GM12878 (cell line): Measurements from ENCODE around the gene CPS1. TPM values are rescaled to one million over a fixed set of nuclear protein-coding genes. Genes with fewer than 3 reads are reported as not detected.

Experiments
- ATAC-seq: fragments of 200-7000 bp; cut with Tn5 transposase; 3 replicates; pipeline ENCODE4 v1.9.1; 2020; ENCODE audit warnings: mild to moderate bottlenecking, moderate library complexity
- BruUV-seq: library from RNA; stranded (reverse); fragments of 400-500 nt; replicated peaks from 2 replicates; lab custom pipeline; 2021; lab: Mats Ljungman, UMichigan
- CTCF ChIA-PET: fragments of 300-600 bp; sonication (Branson Sonifier 250); formaldehyde crosslinking; extraction: SDS; loops from one replicate; lab custom pipeline; 2021; ENCODE audit warnings: inconsistent platforms; lab: Yijun Ruan, JAX
- POLR2A ChIA-PET: fragments of 350-600 bp; formaldehyde crosslinking; extraction: SDS; loops from one replicate; lab custom pipeline; 2021; ENCODE audit warnings: inconsistent platforms; lab: Charles Lee
- RAD21 ChIA-PET: fragments of 300-600 bp; sonication (Branson Sonifier 250); formaldehyde crosslinking; loops from one replicate; lab custom pipeline; 2023; ENCODE audit warnings: antibody characterized with exemption; ENCODE audit not compliant: unreplicated experiment; lab: Charles Lee
- SMC1A ChIA-PET: fragments of 300-600 bp; sonication (Branson Sonifier 250); formaldehyde crosslinking; loops from one replicate; lab custom pipeline; 2023; ENCODE audit not compliant: unreplicated experiment, uncharacterized antibody; lab: Charles Lee
- DNase-seq: peaks from one replicate; pipeline ENCODE4 v3.0.0-alpha.2; 2011; ENCODE audit warnings: low read depth, low spot score
- FAIRE-seq: peaks from 3 replicates; lab custom pipeline; 2011; peaks lifted over from hg19 to GRCh38; lab: Jason Lieb, UNC
- H2AFZ ChIP-seq: 2 replicates; pipeline ENCODE4 v1.6.0; 2011; ENCODE audit warnings: low read depth, low read length, control low read depth; ENCODE audit not compliant: control insufficient read depth
- H3K27ac ChIP-seq: 2 replicates; pipeline ENCODE4 v1.5.1; 2011; ENCODE audit warnings: control low read depth; ENCODE audit not compliant: control insufficient read depth, insufficient read depth
- H3K27me3 ChIP-seq, 2 experiments: replicated peaks in 1 of 2; 2 replicates each; pipeline versions ENCODE4 v1.6.0 to v1.6.1; 2011; ENCODE audit warnings: low read length in 1 of 2; ENCODE audit not compliant: control insufficient read depth in 2 of 2, insufficient read depth in 2 of 2
- H3K36me3 ChIP-seq, 2 experiments: 2 replicates each; pipeline ENCODE4 v1.5.1; 2011; ENCODE audit warnings: low read length in 1 of 2; ENCODE audit not compliant: control insufficient read depth in 2 of 2, insufficient read depth in 2 of 2
- H3K4me1 ChIP-seq: 2 replicates; pipeline ENCODE4 v1.6.1; 2011; ENCODE audit warnings: mild to moderate bottlenecking, low read length, moderate library complexity, mixed read lengths; ENCODE audit not compliant: control insufficient read depth, insufficient read depth
- H3K4me2 ChIP-seq: 2 replicates; pipeline ENCODE4 v1.6.0; 2011; ENCODE audit warnings: control low read depth; ENCODE audit not compliant: control insufficient read depth, insufficient read depth
- H3K4me3 ChIP-seq: fragments of 200-600 bp; sonication (generic); 2 replicates; pipeline ENCODE4 v1.5.1; 2016
- H3K79me2 ChIP-seq: 2 replicates; pipeline ENCODE4 v1.6.0; 2011; ENCODE audit warnings: low read length; ENCODE audit not compliant: control insufficient read depth, insufficient read depth
- H3K9ac ChIP-seq: 2 replicates; pipeline ENCODE4 v1.8.0; 2011; ENCODE audit warnings: low read length, control low read depth, mixed read lengths; ENCODE audit not compliant: control insufficient read depth, insufficient read depth
- H3K9me3 ChIP-seq: replicated peaks from 3 replicates; pipeline ENCODE4 v1.5.1; 2011; ENCODE audit warnings: mild to moderate bottlenecking, low read length; ENCODE audit not compliant: control insufficient read depth, insufficient read depth
- H4K20me1 ChIP-seq: 2 replicates; pipeline ENCODE4 v1.6.0; 2011; ENCODE audit not compliant: control insufficient read depth, insufficient read depth
- BMI1 ChIP-seq: fragments of 450-650 bp; IDR thresholded peaks from 2 replicates; pipeline ENCODE4 v1.6.1; 2016; ENCODE audit warnings: mild to moderate bottlenecking, moderate library complexity, borderline replicate concordance
- GABPA ChIP-seq: IDR thresholded peaks from 2 replicates; pipeline ENCODE4 v1.6.1; 2014; ENCODE audit warnings: antibody characterized with exemption, low read depth, mild to moderate bottlenecking, inconsistent platforms
- NR2C1 ChIP-seq: fragments of 450-650 bp; IDR thresholded peaks from 2 replicates; pipeline ENCODE4 v1.6.1; 2017; ENCODE audit warnings: antibody characterized with exemption, mild to moderate bottlenecking, moderate library complexity
- PML ChIP-seq: IDR thresholded peaks from 2 replicates; pipeline ENCODE4 v1.6.1; 2012; ENCODE audit warnings: low read length, inconsistent platforms
- ZBED1 ChIP-seq: IDR thresholded peaks from 2 replicates; pipeline ENCODE4 v1.6.1; 2016; ENCODE audit warnings: borderline replicate concordance
- WGBS: methylation state at CpG from one replicate; pipeline ENCODE4 v1.1.6; 2016; ENCODE audit warnings: low lambda C conversion rate; ENCODE audit not compliant: insufficient replicate concordance, insufficient coverage; ENCODE audit errors: missing lambda C conversion rate; 5-methylcytosine and 5-hydroxymethylcytosine counted together
- in situ Hi-C: fragments of 300-500 bp; cut with MboI; formaldehyde crosslinking; loops from 9 replicates; pipeline ENCODE4 v1.14.3; 2018; ENCODE audit warnings: mixed read lengths
- intact Hi-C: fragments of 100-400 bp; cut with micrococcal nuclease; formaldehyde crosslinking; loops from one replicate; pipeline ENCODE4 v1.14.2; 2022; ENCODE audit not compliant: unreplicated experiment
- polyA plus RNA-seq, 11 experiments: library from polyadenylated mRNA; depleted of rRNA in 4 of 11; unstranded in 6 of 11; stranded (reverse) in 5 of 11; fragments of >200 nt; fragmentation: Nextera tagmentation in 4 of 11; fragmentation: Illumina TruSeq in 1 of 11; extraction: Ambion mirVana in 4 of 11; extraction: Trizol in 1 of 11; gene quantifications; 1 replicate in 1 of 11; 2 replicates in 10 of 11; pipeline versions ENCODE4 v1.2.1 to v1.2.3, GENCODE V29; 2011 to 2016; ENCODE audit warnings: inconsistent platforms in 2 of 11, missing spikeins in 2 of 11, low read depth in 1 of 11
- total RNA-seq, 4 experiments: library from RNA; depleted of rRNA in 3 of 4; stranded (reverse); fragments of >200 nt in 3 of 4; fragmentation: Illumina TruSeq in 1 of 4; extraction: Trizol in 1 of 4; gene quantifications; 2 replicates each; pipeline versions ENCODE4 v1.2.1 to v1.2.3, GENCODE V29; 2013 to 2021
- TF ChIP-seq, protein P1 (sequence below): IDR thresholded peaks from 2 replicates; pipeline ENCODE4 v1.6.1; 2012; ENCODE audit warnings: mild to moderate bottlenecking, low read depth, low read length
- TF ChIP-seq, protein P2 (sequence below): fragments of 450-650 bp; IDR thresholded peaks from 2 replicates; pipeline ENCODE4 v1.6.1; 2018; ENCODE audit warnings: mild to moderate bottlenecking, low read depth, moderate library complexity; ENCODE audit not compliant: partially characterized antibody
- TF ChIP-seq, protein P3 (sequence below): fragments of 450-650 bp; IDR thresholded peaks from 2 replicates; pipeline ENCODE4 v1.6.1; 2017; ENCODE audit warnings: low read depth, mild to moderate bottlenecking, moderate library complexity
- TF ChIP-seq, protein P4 (sequence below): IDR thresholded peaks from 2 replicates; pipeline ENCODE4 v1.6.1; 2011; ENCODE audit warnings: borderline replicate concordance, low read depth, mild to moderate bottlenecking, moderate library complexity, mixed read lengths, low read length; ENCODE audit not compliant: insufficient read depth; ENCODE audit errors: extremely low read length
- TF ChIP-seq, protein P5 (sequence below): fragments of 450-650 bp; IDR thresholded peaks from 2 replicates; pipeline ENCODE4 v1.6.1; 2017; ENCODE audit warnings: antibody characterized with exemption, mild to moderate bottlenecking, moderate library complexity

Gene CPS1
- total and polyA plus RNA-seq, 10 of the 15 experiments (the other 5 are each of a cell fraction or from before 2014, with no cell fraction given), result 0.20 to 4.6 (median 0.55) TPM

DNA sequence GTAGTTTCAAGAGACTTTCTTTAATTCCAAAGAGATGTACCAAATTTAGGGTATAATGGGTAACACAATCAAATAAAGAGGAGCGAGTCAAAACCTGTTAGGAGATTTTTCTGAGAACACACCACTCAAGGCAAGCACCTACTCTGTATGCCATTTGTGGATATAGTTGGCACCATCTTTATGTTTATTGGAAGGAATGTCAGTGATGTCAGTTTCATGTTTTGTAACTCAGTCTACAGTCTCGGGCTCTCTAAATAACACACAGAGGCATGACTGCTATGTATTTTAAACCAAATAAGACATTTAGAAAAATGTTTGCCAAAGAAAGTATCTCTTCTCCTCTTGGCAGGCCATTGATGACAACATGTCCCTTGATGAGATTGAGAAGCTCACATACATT is 59.7 kb downstream of the CPS1 start (continued):
- TF ChIP-seq, protein P1, sequence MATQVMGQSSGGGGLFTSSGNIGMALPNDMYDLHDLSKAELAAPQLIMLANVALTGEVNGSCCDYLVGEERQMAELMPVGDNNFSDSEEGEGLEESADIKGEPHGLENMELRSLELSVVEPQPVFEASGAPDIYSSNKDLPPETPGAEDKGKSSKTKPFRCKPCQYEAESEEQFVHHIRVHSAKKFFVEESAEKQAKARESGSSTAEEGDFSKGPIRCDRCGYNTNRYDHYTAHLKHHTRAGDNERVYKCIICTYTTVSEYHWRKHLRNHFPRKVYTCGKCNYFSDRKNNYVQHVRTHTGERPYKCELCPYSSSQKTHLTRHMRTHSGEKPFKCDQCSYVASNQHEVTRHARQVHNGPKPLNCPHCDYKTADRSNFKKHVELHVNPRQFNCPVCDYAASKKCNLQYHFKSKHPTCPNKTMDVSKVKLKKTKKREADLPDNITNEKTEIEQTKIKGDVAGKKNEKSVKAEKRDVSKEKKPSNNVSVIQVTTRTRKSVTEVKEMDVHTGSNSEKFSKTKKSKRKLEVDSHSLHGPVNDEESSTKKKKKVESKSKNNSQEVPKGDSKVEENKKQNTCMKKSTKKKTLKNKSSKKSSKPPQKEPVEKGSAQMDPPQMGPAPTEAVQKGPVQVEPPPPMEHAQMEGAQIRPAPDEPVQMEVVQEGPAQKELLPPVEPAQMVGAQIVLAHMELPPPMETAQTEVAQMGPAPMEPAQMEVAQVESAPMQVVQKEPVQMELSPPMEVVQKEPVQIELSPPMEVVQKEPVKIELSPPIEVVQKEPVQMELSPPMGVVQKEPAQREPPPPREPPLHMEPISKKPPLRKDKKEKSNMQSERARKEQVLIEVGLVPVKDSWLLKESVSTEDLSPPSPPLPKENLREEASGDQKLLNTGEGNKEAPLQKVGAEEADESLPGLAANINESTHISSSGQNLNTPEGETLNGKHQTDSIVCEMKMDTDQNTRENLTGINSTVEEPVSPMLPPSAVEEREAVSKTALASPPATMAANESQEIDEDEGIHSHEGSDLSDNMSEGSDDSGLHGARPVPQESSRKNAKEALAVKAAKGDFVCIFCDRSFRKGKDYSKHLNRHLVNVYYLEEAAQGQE, result no peak

DNA sequence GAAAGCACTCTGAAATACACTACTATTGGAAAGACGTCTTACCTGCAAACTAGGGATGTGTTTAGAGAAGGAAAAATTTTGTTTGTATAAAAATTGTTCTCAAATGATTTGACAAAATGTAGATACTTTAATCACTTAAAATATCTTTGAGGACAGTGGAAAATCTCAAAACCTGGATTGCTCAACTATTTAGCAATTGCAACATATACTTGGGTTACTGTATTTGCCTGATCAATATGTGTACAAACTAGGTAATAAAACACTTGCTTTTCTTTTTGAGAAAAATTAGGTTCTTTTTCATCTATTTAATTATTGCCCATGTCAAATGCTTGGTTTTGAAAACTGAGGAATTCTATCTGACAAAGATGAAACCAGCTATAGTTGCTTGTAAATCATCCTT is 60.9 kb downstream of the CPS1 start:
- RAD21 ChIA-PET, result no interaction called here
- in situ Hi-C loops (no loop called here), intact Hi-C loops (loop anchor here (1.0 to 10.0 kb wide), 4 partner anchors 173 to 541 kb away; no protein-coding TSS in a partner anchor)
- H2AFZ ChIP-seq, result no peak overlapping the region
- H3K4me2 ChIP-seq, result no peak overlapping the region
- H4K20me1 ChIP-seq, result no peaks in the 10 kb centered on the region
- CTCF ChIA-PET, result interaction anchor here (0.7 to 3.0 kb wide), 7 partner anchors 10 to 541 kb away, joined by 3 to 17 read pairs (median 7); no protein-coding TSS in a partner anchor
- H3K4me3 ChIP-seq, result no peak overlapping the region
- no peak overlapping the region for H3K9ac ChIP-seq
- POLR2A ChIA-PET, result no interaction called here
- no peak for FAIRE-seq
- BruUV-seq, result no TSS peak
- H3K4me1 ChIP-seq, result no peaks in the 10 kb centered on the region
- no peaks in the 10 kb centered on the region for H3K36me3 ChIP-seq
- no peak overlapping the region for H3K27ac ChIP-seq
- no peaks in the 10 kb centered on the region for H3K9me3 ChIP-seq
- H3K27me3 ChIP-seq, result no peaks in the 10 kb centered on the region
- DNase-seq, result no peak
- ATAC-seq, result no peak
- H3K79me2 ChIP-seq, result no peaks in the 10 kb centered on the region
- 50% methylated on average over 1 of the region's 1 CpG for WGBS
- SMC1A ChIA-PET, result interaction anchor here (1.3 to 3.0 kb wide), 3 partner anchors 14 to 418 kb away, joined by 3 to 9 read pairs (median 5); no protein-coding TSS in a partner anchor
- TF ChIP-seq, protein P2, sequence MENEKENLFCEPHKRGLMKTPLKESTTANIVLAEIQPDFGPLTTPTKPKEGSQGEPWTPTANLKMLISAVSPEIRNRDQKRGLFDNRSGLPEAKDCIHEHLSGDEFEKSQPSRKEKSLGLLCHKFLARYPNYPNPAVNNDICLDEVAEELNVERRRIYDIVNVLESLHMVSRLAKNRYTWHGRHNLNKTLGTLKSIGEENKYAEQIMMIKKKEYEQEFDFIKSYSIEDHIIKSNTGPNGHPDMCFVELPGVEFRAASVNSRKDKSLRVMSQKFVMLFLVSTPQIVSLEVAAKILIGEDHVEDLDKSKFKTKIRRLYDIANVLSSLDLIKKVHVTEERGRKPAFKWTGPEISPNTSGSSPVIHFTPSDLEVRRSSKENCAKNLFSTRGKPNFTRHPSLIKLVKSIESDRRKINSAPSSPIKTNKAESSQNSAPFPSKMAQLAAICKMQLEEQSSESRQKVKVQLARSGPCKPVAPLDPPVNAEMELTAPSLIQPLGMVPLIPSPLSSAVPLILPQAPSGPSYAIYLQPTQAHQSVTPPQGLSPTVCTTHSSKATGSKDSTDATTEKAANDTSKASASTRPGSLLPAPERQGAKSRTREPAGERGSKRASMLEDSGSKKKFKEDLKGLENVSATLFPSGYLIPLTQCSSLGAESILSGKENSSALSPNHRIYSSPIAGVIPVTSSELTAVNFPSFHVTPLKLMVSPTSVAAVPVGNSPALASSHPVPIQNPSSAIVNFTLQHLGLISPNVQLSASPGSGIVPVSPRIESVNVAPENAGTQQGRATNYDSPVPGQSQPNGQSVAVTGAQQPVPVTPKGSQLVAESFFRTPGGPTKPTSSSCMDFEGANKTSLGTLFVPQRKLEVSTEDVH, result no peak
- TF ChIP-seq, protein P3, sequence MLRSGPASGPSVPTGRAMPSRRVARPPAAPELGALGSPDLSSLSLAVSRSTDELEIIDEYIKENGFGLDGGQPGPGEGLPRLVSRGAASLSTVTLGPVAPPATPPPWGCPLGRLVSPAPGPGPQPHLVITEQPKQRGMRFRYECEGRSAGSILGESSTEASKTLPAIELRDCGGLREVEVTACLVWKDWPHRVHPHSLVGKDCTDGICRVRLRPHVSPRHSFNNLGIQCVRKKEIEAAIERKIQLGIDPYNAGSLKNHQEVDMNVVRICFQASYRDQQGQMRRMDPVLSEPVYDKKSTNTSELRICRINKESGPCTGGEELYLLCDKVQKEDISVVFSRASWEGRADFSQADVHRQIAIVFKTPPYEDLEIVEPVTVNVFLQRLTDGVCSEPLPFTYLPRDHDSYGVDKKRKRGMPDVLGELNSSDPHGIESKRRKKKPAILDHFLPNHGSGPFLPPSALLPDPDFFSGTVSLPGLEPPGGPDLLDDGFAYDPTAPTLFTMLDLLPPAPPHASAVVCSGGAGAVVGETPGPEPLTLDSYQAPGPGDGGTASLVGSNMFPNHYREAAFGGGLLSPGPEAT, result no peak
- TF ChIP-seq, protein P4, sequence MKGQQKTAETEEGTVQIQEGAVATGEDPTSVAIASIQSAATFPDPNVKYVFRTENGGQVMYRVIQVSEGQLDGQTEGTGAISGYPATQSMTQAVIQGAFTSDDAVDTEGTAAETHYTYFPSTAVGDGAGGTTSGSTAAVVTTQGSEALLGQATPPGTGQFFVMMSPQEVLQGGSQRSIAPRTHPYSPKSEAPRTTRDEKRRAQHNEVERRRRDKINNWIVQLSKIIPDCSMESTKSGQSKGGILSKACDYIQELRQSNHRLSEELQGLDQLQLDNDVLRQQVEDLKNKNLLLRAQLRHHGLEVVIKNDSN, result no peak
- TF ChIP-seq NR2C1 (no peak), BMI1 (no peak), PML (no peak), ZBED1 (no peak), GABPA (no peak)
- TF ChIP-seq, protein P5, sequence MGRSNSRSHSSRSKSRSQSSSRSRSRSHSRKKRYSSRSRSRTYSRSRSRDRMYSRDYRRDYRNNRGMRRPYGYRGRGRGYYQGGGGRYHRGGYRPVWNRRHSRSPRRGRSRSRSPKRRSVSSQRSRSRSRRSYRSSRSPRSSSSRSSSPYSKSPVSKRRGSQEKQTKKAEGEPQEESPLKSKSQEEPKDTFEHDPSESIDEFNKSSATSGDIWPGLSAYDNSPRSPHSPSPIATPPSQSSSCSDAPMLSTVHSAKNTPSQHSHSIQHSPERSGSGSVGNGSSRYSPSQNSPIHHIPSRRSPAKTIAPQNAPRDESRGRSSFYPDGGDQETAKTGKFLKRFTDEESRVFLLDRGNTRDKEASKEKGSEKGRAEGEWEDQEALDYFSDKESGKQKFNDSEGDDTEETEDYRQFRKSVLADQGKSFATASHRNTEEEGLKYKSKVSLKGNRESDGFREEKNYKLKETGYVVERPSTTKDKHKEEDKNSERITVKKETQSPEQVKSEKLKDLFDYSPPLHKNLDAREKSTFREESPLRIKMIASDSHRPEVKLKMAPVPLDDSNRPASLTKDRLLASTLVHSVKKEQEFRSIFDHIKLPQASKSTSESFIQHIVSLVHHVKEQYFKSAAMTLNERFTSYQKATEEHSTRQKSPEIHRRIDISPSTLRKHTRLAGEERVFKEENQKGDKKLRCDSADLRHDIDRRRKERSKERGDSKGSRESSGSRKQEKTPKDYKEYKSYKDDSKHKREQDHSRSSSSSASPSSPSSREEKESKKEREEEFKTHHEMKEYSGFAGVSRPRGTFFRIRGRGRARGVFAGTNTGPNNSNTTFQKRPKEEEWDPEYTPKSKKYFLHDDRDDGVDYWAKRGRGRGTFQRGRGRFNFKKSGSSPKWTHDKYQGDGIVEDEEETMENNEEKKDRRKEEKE, result no peak
